AG04449 (cell line): ENCODE results near the gene PRKD1.

ENCODE experiments used
- CTCF ChIA-PET: fragments of 350-600 bp; formaldehyde crosslinking; extraction: SDS; loops from one replicate; lab custom pipeline; 2021; ENCODE audit warnings: antibody characterized with exemption; lab: Yijun Ruan, JAX
- POLR2A ChIA-PET: fragments of 400-600, 350-600 bp; formaldehyde crosslinking; extraction: SDS; loops from one replicate; lab custom pipeline; 2020; ENCODE audit warnings: antibody characterized with exemption, inconsistent platforms; lab: Yijun Ruan, JAX
- DNase-seq: peaks from one replicate; pipeline ENCODE4 v3.0.0-alpha.2; 2010; ENCODE audit warnings: low read depth, low spot score
- H3K4me3 ChIP-seq: 2 replicates; pipeline ENCODE4 v1.5.1; 2011; ENCODE audit warnings: low read depth, mild to moderate bottlenecking, control low read depth, low read length
- TF ChIP-seq, protein P1 (sequence below): IDR thresholded peaks from one replicate; pipeline ENCODE4 v1.5.1; 2011; ENCODE audit warnings: mild to moderate bottlenecking, moderate library complexity, low read length, control low read depth, inconsistent platforms; ENCODE audit not compliant: insufficient read depth; ENCODE audit errors: missing control alignments

The PRKD1 gene

DNA sequence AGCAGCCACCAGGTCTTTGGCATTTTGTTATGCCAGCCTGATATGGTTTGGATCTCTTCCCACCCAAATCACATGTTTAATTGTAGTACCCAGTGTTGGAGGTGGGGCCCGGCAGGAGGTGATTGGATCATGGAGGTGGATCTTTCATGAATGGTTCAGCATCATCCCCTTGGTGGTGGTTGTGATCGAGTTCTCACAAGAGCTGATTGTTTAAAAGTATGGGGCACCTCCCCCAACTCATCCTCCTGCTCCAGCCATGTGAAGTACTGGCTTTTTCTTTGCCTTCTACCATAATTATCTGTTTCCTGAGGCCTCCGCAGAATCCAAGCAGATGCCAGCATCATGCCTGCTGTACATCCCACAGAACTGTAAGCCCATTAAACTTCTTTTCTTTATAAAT is 12.8 kb upstream of the PRKD1 start:
- ChIA-PET POLR2A (no interaction called here), CTCF (no interaction called here)
- H3K4me3 ChIP-seq, result no peak overlapping the region
- TF ChIP-seq, protein P1, sequence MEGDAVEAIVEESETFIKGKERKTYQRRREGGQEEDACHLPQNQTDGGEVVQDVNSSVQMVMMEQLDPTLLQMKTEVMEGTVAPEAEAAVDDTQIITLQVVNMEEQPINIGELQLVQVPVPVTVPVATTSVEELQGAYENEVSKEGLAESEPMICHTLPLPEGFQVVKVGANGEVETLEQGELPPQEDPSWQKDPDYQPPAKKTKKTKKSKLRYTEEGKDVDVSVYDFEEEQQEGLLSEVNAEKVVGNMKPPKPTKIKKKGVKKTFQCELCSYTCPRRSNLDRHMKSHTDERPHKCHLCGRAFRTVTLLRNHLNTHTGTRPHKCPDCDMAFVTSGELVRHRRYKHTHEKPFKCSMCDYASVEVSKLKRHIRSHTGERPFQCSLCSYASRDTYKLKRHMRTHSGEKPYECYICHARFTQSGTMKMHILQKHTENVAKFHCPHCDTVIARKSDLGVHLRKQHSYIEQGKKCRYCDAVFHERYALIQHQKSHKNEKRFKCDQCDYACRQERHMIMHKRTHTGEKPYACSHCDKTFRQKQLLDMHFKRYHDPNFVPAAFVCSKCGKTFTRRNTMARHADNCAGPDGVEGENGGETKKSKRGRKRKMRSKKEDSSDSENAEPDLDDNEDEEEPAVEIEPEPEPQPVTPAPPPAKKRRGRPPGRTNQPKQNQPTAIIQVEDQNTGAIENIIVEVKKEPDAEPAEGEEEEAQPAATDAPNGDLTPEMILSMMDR, result no peak
- no peak for DNase-seq

DNA sequence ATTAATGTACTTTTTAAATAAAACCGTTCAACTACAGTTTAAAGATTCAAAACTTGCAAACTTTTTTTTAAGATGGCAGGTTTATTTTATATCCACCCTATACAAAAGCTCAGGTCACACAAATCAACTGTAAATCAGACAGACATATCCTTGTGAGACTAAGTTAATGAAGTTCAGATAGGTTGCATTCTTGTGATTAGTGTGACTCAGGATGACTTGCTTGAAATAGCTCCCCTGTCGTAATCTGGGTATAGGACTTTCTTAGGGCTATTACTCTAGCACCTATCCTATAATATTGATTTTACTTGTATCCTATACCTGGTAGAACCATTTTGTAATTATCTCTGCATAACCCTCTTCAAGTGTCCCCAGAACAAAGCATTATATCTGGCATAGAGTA is 9.5 kb upstream of the PRKD1 start:
- TF ChIP-seq, protein P1, result no peak
- CTCF ChIA-PET, result interaction anchor here (1.0 kb wide), 1 partner anchor 9 kb away, joined by 3 read pairs; no protein-coding TSS in a partner anchor
- H3K4me3 ChIP-seq, result no peak overlapping the region
- DNase-seq, result no peak
- POLR2A ChIA-PET, result no interaction called here

DNA sequence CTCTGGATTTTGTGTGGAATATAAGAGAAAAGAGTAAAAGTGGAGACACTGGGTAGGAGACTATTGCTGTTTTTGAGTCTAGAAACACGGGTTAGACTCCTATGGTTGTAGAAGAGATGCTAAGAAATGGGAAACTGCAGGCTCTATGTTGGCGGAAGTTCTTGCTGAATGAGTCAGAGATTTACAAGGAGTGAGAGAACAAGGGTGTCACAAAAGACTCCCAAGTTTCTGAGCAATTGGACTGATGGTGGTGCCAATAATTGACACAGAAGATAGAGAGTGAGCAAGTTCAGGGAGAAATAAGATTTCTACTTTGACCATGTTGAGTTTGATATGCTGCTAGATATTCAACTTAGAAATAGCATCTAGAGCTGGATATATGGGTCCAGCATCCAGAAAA is 2.6 kb upstream of the PRKD1 start:
- no peak for DNase-seq
- ChIA-PET POLR2A (no interaction called here), CTCF (no interaction called here)
- TF ChIP-seq, protein P1, result no peak
- H3K4me3 ChIP-seq, result no peak overlapping the region

DNA sequence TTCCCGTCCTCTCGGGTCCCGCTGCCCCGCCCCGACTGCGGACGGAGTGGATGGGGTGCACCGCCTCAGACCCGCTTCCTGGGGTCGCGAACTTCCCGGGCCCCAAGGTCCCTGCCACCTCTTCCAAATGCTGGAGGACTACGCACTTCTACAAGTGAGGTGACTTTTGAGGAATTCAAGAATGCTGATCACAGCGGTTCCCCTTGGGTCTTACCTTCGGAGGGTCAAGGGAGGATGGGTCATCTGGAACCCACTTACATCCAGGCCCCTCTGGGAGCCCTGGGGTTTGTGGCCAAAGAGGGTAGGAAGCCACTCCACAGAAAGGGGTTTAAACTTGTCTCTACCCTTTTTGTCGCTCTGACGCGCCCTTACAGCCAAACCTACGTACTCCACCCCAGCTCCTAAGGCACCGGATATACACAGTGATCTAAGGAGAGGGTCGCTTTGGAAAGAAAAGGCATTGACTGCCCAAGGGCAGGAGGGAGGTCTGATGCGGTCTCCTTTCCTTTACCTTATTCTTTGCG is 532 bp upstream of the PRKD1 start:
- TF ChIP-seq, protein P1, result no peak
- ChIA-PET POLR2A (no interaction called here), CTCF (interaction anchor here (0.8 to 1.5 kb wide), 5 partner anchors 9 to 377 kb away, joined by 3 read pairs; no protein-coding TSS in a partner anchor)
- no peak for DNase-seq
- H3K4me3 ChIP-seq, result peak overlapping the region; percentile 87

DNA sequence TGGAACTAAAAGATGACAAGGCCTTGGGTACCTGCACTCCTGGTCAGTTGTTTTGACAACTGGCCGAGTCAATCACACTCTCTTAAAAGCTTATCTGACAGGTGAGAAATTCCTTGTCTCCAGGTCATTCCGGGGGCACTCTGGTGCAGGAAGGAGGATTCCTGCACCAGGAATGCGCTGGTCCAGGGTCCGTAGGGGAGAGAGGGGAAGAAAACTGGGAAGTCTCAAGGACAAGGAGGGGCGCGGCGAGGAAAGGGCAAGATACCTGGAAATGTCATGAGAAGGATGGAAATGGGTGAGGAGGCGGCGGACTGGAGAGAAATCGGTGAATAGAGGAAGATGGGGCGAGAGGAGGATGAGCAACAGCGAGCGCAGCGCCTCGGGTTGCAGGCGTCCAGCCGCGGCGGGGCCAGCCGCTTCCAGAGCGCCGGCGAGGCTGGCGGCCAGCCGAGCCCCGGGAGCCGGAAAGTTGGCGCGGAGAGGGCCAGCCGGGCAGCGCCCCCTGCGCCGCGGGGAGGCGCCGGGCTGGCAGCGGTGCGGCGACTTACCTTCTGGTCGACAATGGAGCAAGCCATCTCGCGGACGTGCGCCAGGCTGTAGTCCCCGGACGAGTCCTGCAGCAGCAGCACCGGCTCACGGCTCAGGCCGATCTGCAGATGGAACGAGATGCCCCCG is 809 bp downstream of the PRKD1 start:
- H3K4me3 ChIP-seq, result peak overlapping the region; percentile 87
- TF ChIP-seq, protein P1, result no peak
- no peak for DNase-seq
- ChIA-PET POLR2A (no interaction called here), CTCF (no interaction called here)

DNA sequence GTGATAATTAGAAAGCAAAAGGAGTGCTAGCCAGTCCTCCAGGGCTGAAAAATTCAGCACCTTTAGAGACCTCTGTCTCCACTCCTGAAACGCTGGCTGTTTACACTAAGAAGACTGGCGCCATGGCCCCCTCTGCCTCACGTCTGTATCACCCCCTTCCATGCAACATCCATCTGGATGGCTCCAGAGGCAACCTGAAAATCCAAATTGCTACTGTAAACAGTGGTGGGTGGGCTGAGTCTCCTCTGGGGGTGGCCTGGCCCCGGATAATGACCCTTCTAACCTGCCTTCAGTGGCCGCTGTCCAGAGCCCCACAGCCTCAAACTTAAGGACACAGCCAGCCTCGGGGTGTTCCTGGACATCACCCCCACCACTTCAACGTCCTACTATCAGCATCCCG is 1.4 kb downstream of the PRKD1 start:
- TF ChIP-seq, protein P1, result no peak
- ChIA-PET POLR2A (no interaction called here), CTCF (no interaction called here)
- peak overlapping the region; percentile 87 for H3K4me3 ChIP-seq
- DNase-seq, result no peak
